Loucy (cell line): ENCODE measurements around the gene TYMP.

Experiments
- H2AFZ ChIP-seq: fragments of 200-600 bp; sonication (generic); 2 replicates; pipeline ENCODE4 v1.6.0; 2016; ENCODE audit warnings: antibody characterized with exemption, mild to moderate bottlenecking, low read length, moderate library complexity
- H3F3A ChIP-seq: fragments of 200-600 bp; 2 replicates; pipeline ENCODE4 v1.6.0; 2016; ENCODE audit warnings: antibody characterized with exemption, low read depth, mild to moderate bottlenecking
- H3K27me3 ChIP-seq: fragments of 200-600 bp; sonication (generic); 2 replicates; pipeline ENCODE4 v1.6.1; 2014; ENCODE audit warnings: low read length, mild to moderate bottlenecking; ENCODE audit not compliant: insufficient read depth, poor library complexity, severe bottlenecking
- H3K36me3 ChIP-seq: fragments of 200-600 bp; sonication (generic); 2 replicates; pipeline ENCODE4 v1.6.1; 2016; ENCODE audit warnings: low read length; ENCODE audit not compliant: insufficient read depth
- H3K4me1 ChIP-seq: fragments of 200-600 bp; sonication (generic); 2 replicates; pipeline ENCODE4 v1.5.1; 2014; ENCODE audit warnings: low read length, mild to moderate bottlenecking; ENCODE audit not compliant: insufficient read depth, poor library complexity, severe bottlenecking
- H3K4me2 ChIP-seq: fragments of 200-600 bp; sonication (generic); 2 replicates; pipeline ENCODE4 v1.6.0; 2014; ENCODE audit warnings: antibody characterized with exemption, low read length, low read depth, mild to moderate bottlenecking; ENCODE audit not compliant: poor library complexity, severe bottlenecking
- H3K4me3 ChIP-seq: fragments of 200-600 bp; sonication (generic); 2 replicates; pipeline ENCODE4 v1.5.1; 2014; ENCODE audit warnings: low read length, mild to moderate bottlenecking, mixed read lengths; ENCODE audit not compliant: poor library complexity, severe bottlenecking
- H3K79me2 ChIP-seq: fragments of 200-600 bp; sonication (generic); 2 replicates; pipeline ENCODE4 v1.6.1; 2014; ENCODE audit warnings: low read length; ENCODE audit not compliant: insufficient read depth
- H3K9ac ChIP-seq: fragments of 200-600 bp; sonication (generic); 2 replicates; pipeline ENCODE4 v1.6.0; 2014; ENCODE audit warnings: mild to moderate bottlenecking, low read depth, low read length, moderate library complexity; ENCODE audit not compliant: poor library complexity, severe bottlenecking
- H3K9me2 ChIP-seq: fragments of 200-600 bp; sonication (generic); replicated peaks from 2 replicates; pipeline ENCODE4 v1.6.1; 2016; ENCODE audit warnings: low read depth, low read length, mixed read lengths
- H3K9me3 ChIP-seq: fragments of 200-600 bp; sonication (generic); 2 replicates; pipeline ENCODE4 v1.6.1; 2014; ENCODE audit warnings: mild to moderate bottlenecking, antibody characterized with exemption, low read length, low read depth; ENCODE audit not compliant: insufficient read depth
- H4K20me1 ChIP-seq: fragments of 200-600 bp; sonication (generic); 2 replicates; pipeline ENCODE4 v1.6.0; 2014; ENCODE audit warnings: antibody characterized with exemption, low read length, mild to moderate bottlenecking; ENCODE audit not compliant: insufficient read depth, poor library complexity, severe bottlenecking
- CTCF ChIP-seq: fragments of 200-600 bp; sonication (generic); conservative IDR thresholded peaks from 2 replicates; pipeline ENCODE4 v1.5.1; 2014; ENCODE audit warnings: mild to moderate bottlenecking, antibody characterized with exemption, low read length
- EZH2phosphoT487 ChIP-seq: fragments of 200-600 bp; IDR thresholded peaks from 2 replicates; pipeline ENCODE4 v1.6.1; 2018; ENCODE audit warnings: antibody characterized with exemption, mild to moderate bottlenecking, moderate library complexity, borderline replicate concordance

The TYMP gene

GRCh38 chr22:50508897-50509296 is 20.9 kb downstream of the TYMP start:
- H3K27me3 ChIP-seq: no peaks in the 10 kb centered on the region
- H3K4me1 ChIP-seq: peaks cover 24% of the 10 kb centered on the region
- peak overlapping the region; percentile 77 for H3K4me3 ChIP-seq
- peaks cover 79% of the 10 kb centered on the region for H3K79me2 ChIP-seq
- no peaks in the 10 kb centered on the region for H3F3A ChIP-seq
- TF ChIP-seq EZH2phosphoT487 (no peak), CTCF (no peak)
- H3K4me2 ChIP-seq: peak overlapping the region; percentile 89
- no peaks in the 10 kb centered on the region for H3K9me3 ChIP-seq
- H3K9me2 ChIP-seq: no peaks in the 10 kb centered on the region
- peaks cover 10% of the 10 kb centered on the region for H4K20me1 ChIP-seq
- no peaks in the 10 kb centered on the region for H3K36me3 ChIP-seq
- peak overlapping the region; percentile 88; the same call in 1 of the 2 replicates for H2AFZ ChIP-seq
- H3K9ac ChIP-seq: peak overlapping the region; percentile 76

- Histone ChIP-seq H4K20me1 (peaks cover 10% of the 10 kb centered on the region), H3K4me2 (peak within 1 kb of the TSS; percentile 89), H2AFZ (peak within 1 kb of the TSS; percentile 93), H3F3A (no peaks in the 10 kb centered on the region), H3K4me1 (peaks cover 21% of the 10 kb centered on the region), H3K27me3 (no peaks in the 10 kb centered on the region), H3K9me2 (no peaks in the 10 kb centered on the region), H3K9me3 (no peaks in the 10 kb centered on the region), H3K4me3 (peak within 1 kb of the TSS; percentile 94), H3K36me3 (no peaks in the 10 kb centered on the region), H3K9ac (peak within 1 kb of the TSS; percentile 95), H3K79me2 (peaks cover 72% of the 10 kb centered on the region)
- TF ChIP-seq CTCF (no peak), EZH2phosphoT487 (no peak)
Observed at GRCh38 chr22:50507991-50508884, 21.6 kb downstream of the TYMP start, which contains the start of gene NCAPH2. Gene NCAPH2, plus strand, starts transcription at chr22:50508224. Its CDS starts 114 bp downstream, at chr22:50508338.

GRCh38 chr22:50507421-50507990 is 22.3 kb downstream of the TYMP start, which contains the start of gene LMF2:
Gene LMF2, minus strand, starts transcription at chr22:50507702. Its CDS starts 27 bp downstream, at chr22:50507675.
- H3K36me3 ChIP-seq: no peaks in the 10 kb centered on the region
- H4K20me1 ChIP-seq: peaks cover 10% of the 10 kb centered on the region
- peak within 1 kb of the TSS; percentile 93 for H2AFZ ChIP-seq
- TF ChIP-seq CTCF: no peak
- no peak for TF ChIP-seq EZH2phosphoT487
- H3K4me1 ChIP-seq: peaks cover 14% of the 10 kb centered on the region
- no peaks in the 10 kb centered on the region for H3K27me3 ChIP-seq
- H3K9me2 ChIP-seq: no peaks in the 10 kb centered on the region
- peaks cover 65% of the 10 kb centered on the region for H3K79me2 ChIP-seq
- peak within 1 kb of the TSS; percentile 89 for H3K4me2 ChIP-seq
- H3F3A ChIP-seq: no peaks in the 10 kb centered on the region
- H3K9me3 ChIP-seq: no peaks in the 10 kb centered on the region
- peak within 1 kb of the TSS; percentile 94 for H3K4me3 ChIP-seq
- H3K9ac ChIP-seq: peak within 1 kb of the TSS; percentile 95
